Right lobe of liver (tissue), 4 donors: ENCODE measurements around the gene PURA.

Experiments used
- POLR2A ChIP-seq: fragments of 450-650 bp; IDR thresholded peaks from one replicate; pipeline ENCODE4 v1.6.1; 2017; ENCODE audit warnings: antibody characterized with exemption, mild to moderate bottlenecking
- TF ChIP-seq, protein P1 (sequence below), 4 donors: fragments of 200-600 bp in 3 of 4; fragments of 450-650 bp in 1 of 4; IDR thresholded peaks; one replicate each; pipeline versions ENCODE4 v1.5.1 to v1.8.0; 2016 to 2022; ENCODE audit warnings: antibody characterized with exemption in 4 of 4, mild to moderate bottlenecking in 2 of 4
- donor health status: DM: no; HTN: no; CAD: no.
- donor health status: DM: no; HTN: no; CAD: no.
- donor health status: DM: no; HTN: yes; CAD: no.

DNA sequence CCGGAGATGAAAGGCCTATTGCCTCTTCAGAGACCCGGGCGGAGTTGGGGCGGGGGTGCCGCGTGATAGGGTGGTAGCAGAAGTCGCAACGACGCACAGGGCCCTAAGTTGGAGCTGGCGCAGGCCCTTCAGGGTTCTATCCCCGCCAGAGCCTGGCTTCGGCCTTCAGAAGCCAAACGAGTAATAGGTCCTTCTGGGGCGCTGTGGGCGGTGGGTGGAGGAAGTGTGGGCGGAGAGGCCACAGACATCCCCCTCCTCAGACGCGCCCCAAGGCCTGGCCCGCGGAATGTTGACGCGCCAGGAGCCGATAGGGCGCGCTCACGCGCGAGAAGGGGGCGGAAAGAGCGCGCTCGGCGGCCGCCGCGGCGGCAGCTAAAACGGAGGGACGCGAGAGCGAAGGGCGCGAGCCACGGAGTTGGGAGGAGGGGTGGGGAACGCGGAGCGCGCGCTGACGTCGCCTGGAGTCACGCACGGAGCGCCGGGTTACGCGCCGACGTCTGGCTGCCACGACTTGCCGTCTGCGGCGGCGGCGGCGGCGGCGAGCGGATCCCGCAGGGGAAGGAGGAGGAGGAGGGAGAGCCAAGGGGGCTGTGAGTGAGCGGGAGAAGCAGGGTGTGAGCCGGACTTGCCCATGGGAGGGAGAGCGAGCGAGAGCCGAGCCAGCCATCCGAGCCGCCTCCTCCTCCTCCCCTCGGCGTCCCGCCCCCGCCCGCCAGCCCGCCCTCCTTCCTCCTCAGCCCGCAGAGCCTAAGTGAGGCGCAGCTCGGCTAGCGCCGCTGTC lies 6.4 kb upstream of the PURA start:
- TF ChIP-seq, protein P1, sequence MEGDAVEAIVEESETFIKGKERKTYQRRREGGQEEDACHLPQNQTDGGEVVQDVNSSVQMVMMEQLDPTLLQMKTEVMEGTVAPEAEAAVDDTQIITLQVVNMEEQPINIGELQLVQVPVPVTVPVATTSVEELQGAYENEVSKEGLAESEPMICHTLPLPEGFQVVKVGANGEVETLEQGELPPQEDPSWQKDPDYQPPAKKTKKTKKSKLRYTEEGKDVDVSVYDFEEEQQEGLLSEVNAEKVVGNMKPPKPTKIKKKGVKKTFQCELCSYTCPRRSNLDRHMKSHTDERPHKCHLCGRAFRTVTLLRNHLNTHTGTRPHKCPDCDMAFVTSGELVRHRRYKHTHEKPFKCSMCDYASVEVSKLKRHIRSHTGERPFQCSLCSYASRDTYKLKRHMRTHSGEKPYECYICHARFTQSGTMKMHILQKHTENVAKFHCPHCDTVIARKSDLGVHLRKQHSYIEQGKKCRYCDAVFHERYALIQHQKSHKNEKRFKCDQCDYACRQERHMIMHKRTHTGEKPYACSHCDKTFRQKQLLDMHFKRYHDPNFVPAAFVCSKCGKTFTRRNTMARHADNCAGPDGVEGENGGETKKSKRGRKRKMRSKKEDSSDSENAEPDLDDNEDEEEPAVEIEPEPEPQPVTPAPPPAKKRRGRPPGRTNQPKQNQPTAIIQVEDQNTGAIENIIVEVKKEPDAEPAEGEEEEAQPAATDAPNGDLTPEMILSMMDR (IDR thresholded peaks at IDR 0.05), result peak in 3 of 4 donors; percentile 30 to 42 (median 35)
- TF ChIP-seq POLR2A, result peak; percentile 86
